ENCODE data around the gene KRT6A. TPM values are rescaled to one million over a fixed set of nuclear protein-coding genes. Genes with fewer than 3 reads are reported as not detected.

The KRT6A gene
- not detected for total RNA-seq (2013)
- not detected for polyA plus RNA-seq
- polyA minus RNA-seq, result not detected in 2 replicates
- total RNA-seq, result 0 to 4.4 (median 0.06) reads per million in 11 experiments

- Mint-ChIP-seq H3K4me3 (peak within 1 kb of the TSS in 1 of 2 donors; percentile 23), H3K27me3 (ENCODE audit: low read depth in 3 of 3) (peaks cover 8 to 17% (median 14%) of the 10 kb centered on the region in 3 donors), H3K4me1 (peaks cover 20% of the 10 kb centered on the region), H3K36me3 (no peaks in the 10 kb centered on the region), H3K9me3 (peaks cover 0 to 2% (median 0%) of the 10 kb centered on the region in 7 donors), H3K27ac (peak within 1 kb of the TSS in 1 of 7 donors; percentile 36)
- no peak for TF ChIP-seq CTCF (IDR thresholded peaks at IDR 0.05)
- Histone ChIP-seq H2AFZ (ENCODE audit: insufficient read depth, low read depth, low read length, poor library complexity, severe bottlenecking) (no peak within 1 kb of the TSS), H3K9me3 (replicated peaks in 1 of 2; ENCODE audit: control insufficient read depth in 1 of 2, insufficient read depth in 1 of 2, low read length in 2 of 2) (no peaks in the 10 kb centered on the region), H3K79me2 (ENCODE audit: insufficient read depth, low read length) (no peaks in the 10 kb centered on the region), H3K27ac (ENCODE audit: low read depth in 1 of 2, low read length in 2 of 2) (no peak within 1 kb of the TSS), H3K27me3 (ENCODE audit: control insufficient read depth in 2 of 2, insufficient read depth in 2 of 2, low read length in 2 of 2) (no peaks in the 10 kb centered on the region), H3K36me3 (replicated peaks in 1 of 2; ENCODE audit: control insufficient read depth in 1 of 2, insufficient read depth in 2 of 2, low read length in 2 of 2) (no peaks in the 10 kb centered on the region), H4K20me1 (ENCODE audit: insufficient read depth, low read length) (no peaks in the 10 kb centered on the region), H3K4me2 (replicated peaks; ENCODE audit: extremely low read depth, low read length, poor library complexity, severe bottlenecking) (no peak within 1 kb of the TSS), H3K4me1 (ENCODE audit: control insufficient read depth in 1 of 2, insufficient read depth in 2 of 2, low read length in 2 of 2) (peaks cover 9 to 18% of the 10 kb centered on the region in 2 donors), H3K4me3 (replicated peaks in 1 of 3; ENCODE audit: low read depth in 2 of 3, low read length in 3 of 3) (no peak within 1 kb of the TSS), H3K9ac (ENCODE audit: insufficient read depth, low read length, poor library complexity, severe bottlenecking) (no peak within 1 kb of the TSS)
- 100% methylated on average over 1 of the region's 2 CpGs for WGBS (ENCODE audit: insufficient coverage)
- intact Hi-C loops (cut with micrococcal nuclease), result no loop called here
- DNase-seq, result no peak
These were observed at the start of gene KRT6A for GRCh38 chr12:52493172-52493571. Gene KRT6A, minus strand, starts transcription at chr12:52493257. Its CDS starts 69 bp downstream, at chr12:52493188.

- Mint-ChIP-seq H3K36me3 (no peaks in the 10 kb centered on the region), H3K4me1 (no peaks in the 10 kb centered on the region), H3K4me3 (no peak overlapping the region), H3K27me3 (ENCODE audit: low read depth in 3 of 3) (peaks cover 2 to 11% (median 6%) of the 10 kb centered on the region in 3 donors), H3K27ac (no peak overlapping the region), H3K9me3 (no peaks in the 10 kb centered on the region)
- Histone ChIP-seq H3K4me1 (ENCODE audit: control insufficient read depth in 1 of 2, insufficient read depth in 2 of 2, low read length in 2 of 2) (no peaks in the 10 kb centered on the region), H3K4me3 (replicated peaks in 1 of 3; ENCODE audit: low read depth in 2 of 3, low read length in 3 of 3) (no peak overlapping the region), H3K27me3 (ENCODE audit: control insufficient read depth in 2 of 2, insufficient read depth in 2 of 2, low read length in 2 of 2) (no peaks in the 10 kb centered on the region), H3K9ac (ENCODE audit: insufficient read depth, low read length, poor library complexity, severe bottlenecking) (no peak overlapping the region), H4K20me1 (ENCODE audit: insufficient read depth, low read length) (no peaks in the 10 kb centered on the region), H3K79me2 (ENCODE audit: insufficient read depth, low read length) (no peaks in the 10 kb centered on the region), H3K9me3 (replicated peaks in 1 of 2; ENCODE audit: control insufficient read depth in 1 of 2, insufficient read depth in 1 of 2, low read length in 2 of 2) (no peaks in the 10 kb centered on the region), H3K36me3 (replicated peaks in 1 of 2; ENCODE audit: control insufficient read depth in 1 of 2, insufficient read depth in 2 of 2, low read length in 2 of 2) (no peaks in the 10 kb centered on the region), H3K27ac (ENCODE audit: low read depth in 1 of 2, low read length in 2 of 2) (no peak overlapping the region), H2AFZ (ENCODE audit: insufficient read depth, low read depth, low read length, poor library complexity, severe bottlenecking) (no peak overlapping the region), H3K4me2 (replicated peaks; ENCODE audit: extremely low read depth, low read length, poor library complexity, severe bottlenecking) (no peak overlapping the region)
- DNase-seq, result no peak
- no peak for TF ChIP-seq CTCF (IDR thresholded peaks at IDR 0.05)
- intact Hi-C loops (cut with micrococcal nuclease), result no loop called here
These were observed 49.1 kb upstream of the KRT6A start for GRCh38 chr12:52542157-52542556.
